ACC112 (cell line): ENCODE results near the gene DAD1.

Experiments
- H2AFZ ChIP-seq: fragments of 200-600 bp; sonication (generic); one replicate; pipeline ENCODE4 v1.6.0; 2017; ENCODE audit warnings: antibody characterized with exemption, low read length; ENCODE audit not compliant: unreplicated experiment
- H3K27ac ChIP-seq: fragments of 200-600 bp; sonication (generic); 2 replicates; pipeline ENCODE4 v1.5.1; 2014; ENCODE audit warnings: low read depth, mild to moderate bottlenecking, antibody characterized with exemption, low read length, moderate library complexity
- H3K27me3 ChIP-seq: fragments of 200-600 bp; sonication (generic); 2 replicates; pipeline ENCODE4 v1.6.1; 2014; ENCODE audit warnings: mild to moderate bottlenecking, antibody characterized with exemption, low read length, moderate library complexity, mixed read lengths; ENCODE audit not compliant: insufficient read depth
- H3K36me3 ChIP-seq: fragments of 200-600 bp; sonication (generic); 2 replicates; pipeline ENCODE4 v1.6.1; 2016; ENCODE audit warnings: mild to moderate bottlenecking, antibody characterized with exemption, low read length, moderate library complexity, mixed read lengths; ENCODE audit not compliant: insufficient read depth
- H3K4me1 ChIP-seq: fragments of 200-600 bp; sonication (generic); one replicate; pipeline ENCODE4 v1.6.1; 2016; ENCODE audit warnings: low read length, mixed read lengths; ENCODE audit not compliant: insufficient read depth, unreplicated experiment, control insufficient read depth
- H3K4me3 ChIP-seq: fragments of 200-600 bp; sonication (generic); 2 replicates; pipeline ENCODE4 v1.5.1; 2014; ENCODE audit warnings: mild to moderate bottlenecking, low read depth, low read length
- H3K79me2 ChIP-seq: fragments of 200-600 bp; sonication (generic); one replicate; pipeline ENCODE4 v1.6.0; 2016; ENCODE audit warnings: low read length; ENCODE audit not compliant: control insufficient read depth, unreplicated experiment, insufficient read depth

The DAD1 gene

GRCh38 chr14:22530127-22530526 is 58.9 kb downstream of the DAD1 start:
- H3K36me3 ChIP-seq: no peaks in the 10 kb centered on the region
- H2AFZ ChIP-seq: no peak overlapping the region
- peaks cover 27% of the 10 kb centered on the region for H3K27me3 ChIP-seq
- peaks cover 11% of the 10 kb centered on the region for H3K4me1 ChIP-seq
- no peak overlapping the region for H3K4me3 ChIP-seq
- H3K27ac ChIP-seq: no peak overlapping the region
- H3K79me2 ChIP-seq: no peaks in the 10 kb centered on the region

DNA sequence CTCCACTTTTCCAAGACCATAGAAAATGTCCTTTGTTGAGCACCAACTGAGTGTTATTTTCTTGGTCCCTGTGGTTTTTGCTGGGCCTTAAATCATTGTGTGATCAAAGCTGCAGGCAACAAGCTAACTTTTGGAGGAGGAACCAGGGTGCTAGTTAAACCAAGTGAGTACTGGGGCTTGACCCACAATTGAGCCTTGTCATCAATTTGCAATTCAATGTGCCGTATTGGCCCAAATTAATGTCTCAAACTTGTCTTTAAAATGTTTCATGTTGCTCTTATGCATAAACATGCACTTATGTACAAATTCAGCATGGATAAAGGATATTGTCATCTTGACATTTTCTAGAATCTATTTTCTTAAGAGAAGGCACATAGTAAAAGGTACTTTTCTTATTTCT is 62.3 kb downstream of the DAD1 start:
- H3K79me2 ChIP-seq: no peaks in the 10 kb centered on the region
- no peak overlapping the region for H3K27ac ChIP-seq
- peaks cover 51% of the 10 kb centered on the region for H3K27me3 ChIP-seq
- no peak overlapping the region for H2AFZ ChIP-seq
- H3K4me3 ChIP-seq: no peak overlapping the region
- H3K4me1 ChIP-seq: no peaks in the 10 kb centered on the region
- no peaks in the 10 kb centered on the region for H3K36me3 ChIP-seq

DNA sequence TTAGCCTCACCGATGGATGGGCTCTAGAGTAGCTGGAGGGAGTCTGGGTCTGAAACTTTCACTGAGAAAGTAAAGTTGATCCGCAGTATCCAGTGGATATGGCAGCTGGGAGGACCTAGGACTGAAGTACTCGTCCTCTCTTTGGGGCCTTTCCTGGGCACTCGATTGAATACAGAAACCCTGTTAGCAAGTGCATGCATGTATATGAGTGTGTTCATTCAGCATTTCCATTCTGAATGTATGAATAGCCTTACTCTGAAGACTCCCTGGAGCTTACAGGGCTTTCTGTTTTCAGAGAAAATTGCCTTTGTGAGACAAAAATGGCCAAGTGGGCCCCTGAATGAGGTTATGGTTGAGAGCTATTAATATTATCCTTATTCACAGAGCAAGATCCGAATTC is 62.8 kb downstream of the DAD1 start:
- Histone ChIP-seq H3K27me3 (peaks cover 51% of the 10 kb centered on the region), H3K36me3 (no peaks in the 10 kb centered on the region), H2AFZ (no peak overlapping the region), H3K79me2 (no peaks in the 10 kb centered on the region), H3K4me1 (no peaks in the 10 kb centered on the region), H3K27ac (no peak overlapping the region), H3K4me3 (no peak overlapping the region)

DNA sequence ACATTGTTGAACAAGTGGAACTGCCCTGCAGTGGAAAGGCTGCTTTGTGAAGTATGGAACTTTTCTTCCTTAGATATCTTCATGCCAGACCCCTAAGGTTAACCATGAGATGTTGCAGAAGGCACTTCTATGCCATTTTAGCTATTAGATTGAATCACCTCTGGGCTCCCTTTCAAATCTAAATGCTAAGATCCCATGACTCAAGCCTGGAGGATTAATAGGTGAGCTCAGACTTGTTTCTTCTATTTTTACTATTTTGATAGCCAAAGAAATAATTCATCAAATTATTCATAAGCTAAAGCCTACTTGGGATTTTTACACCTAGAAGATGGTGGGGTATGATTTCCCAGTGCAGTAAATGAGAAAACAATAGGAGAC is 64.3 kb downstream of the DAD1 start:
- Histone ChIP-seq H3K4me3 (no peak overlapping the region), H3K4me1 (no peaks in the 10 kb centered on the region), H2AFZ (no peak overlapping the region), H3K27ac (no peak overlapping the region), H3K36me3 (no peaks in the 10 kb centered on the region), H3K79me2 (no peaks in the 10 kb centered on the region), H3K27me3 (peaks cover 63% of the 10 kb centered on the region)

- no peaks in the 10 kb centered on the region for H3K36me3 ChIP-seq
- no peak overlapping the region for H3K4me3 ChIP-seq
- H2AFZ ChIP-seq: no peak overlapping the region
- no peak overlapping the region for H3K27ac ChIP-seq
- peaks cover 66% of the 10 kb centered on the region for H3K27me3 ChIP-seq
- no peaks in the 10 kb centered on the region for H3K4me1 ChIP-seq
- no peaks in the 10 kb centered on the region for H3K79me2 ChIP-seq
Measured at GRCh38 chr14:22524115-22524783, 64.8 kb downstream of the DAD1 start.

DNA sequence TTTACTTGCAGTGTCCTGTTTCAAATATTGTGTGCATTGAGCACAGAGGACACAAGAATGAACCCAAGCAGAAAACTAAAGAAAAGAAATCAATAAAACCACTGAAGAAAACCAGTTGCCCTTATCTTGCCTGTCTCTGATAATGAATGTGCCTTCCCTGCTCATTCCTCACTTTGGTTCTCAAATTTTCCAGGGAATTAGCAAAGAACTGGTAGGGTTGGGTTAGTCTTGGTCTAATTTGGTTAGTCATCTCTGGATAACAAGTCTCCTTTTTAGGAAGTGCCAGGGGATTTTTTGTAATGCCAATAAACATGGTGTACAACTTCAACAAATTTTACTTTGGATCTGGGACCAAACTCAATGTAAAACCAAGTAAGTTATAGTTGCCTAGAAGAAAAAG is 65.7 kb downstream of the DAD1 start:
- no peak overlapping the region for H3K27ac ChIP-seq
- H3K79me2 ChIP-seq: no peaks in the 10 kb centered on the region
- no peak overlapping the region for H2AFZ ChIP-seq
- H3K36me3 ChIP-seq: no peaks in the 10 kb centered on the region
- H3K4me3 ChIP-seq: no peak overlapping the region
- no peaks in the 10 kb centered on the region for H3K4me1 ChIP-seq
- peaks cover 71% of the 10 kb centered on the region for H3K27me3 ChIP-seq

GRCh38 chr14:22522466-22522957 is 66.5 kb downstream of the DAD1 start:
- Histone ChIP-seq H3K4me1 (no peaks in the 10 kb centered on the region), H3K27me3 (peaks cover 78% of the 10 kb centered on the region), H3K79me2 (no peaks in the 10 kb centered on the region), H3K27ac (no peak overlapping the region), H2AFZ (no peak overlapping the region), H3K4me3 (no peak overlapping the region), H3K36me3 (no peaks in the 10 kb centered on the region)

- H2AFZ ChIP-seq: no peak overlapping the region
- no peak overlapping the region for H3K27ac ChIP-seq
- no peaks in the 10 kb centered on the region for H3K4me1 ChIP-seq
- H3K4me3 ChIP-seq: no peak overlapping the region
- H3K27me3 ChIP-seq: peaks cover 78% of the 10 kb centered on the region
- no peaks in the 10 kb centered on the region for H3K36me3 ChIP-seq
- no peaks in the 10 kb centered on the region for H3K79me2 ChIP-seq
Measured at GRCh38 chr14:22521449-22522239, 67.4 kb downstream of the DAD1 start.

DNA sequence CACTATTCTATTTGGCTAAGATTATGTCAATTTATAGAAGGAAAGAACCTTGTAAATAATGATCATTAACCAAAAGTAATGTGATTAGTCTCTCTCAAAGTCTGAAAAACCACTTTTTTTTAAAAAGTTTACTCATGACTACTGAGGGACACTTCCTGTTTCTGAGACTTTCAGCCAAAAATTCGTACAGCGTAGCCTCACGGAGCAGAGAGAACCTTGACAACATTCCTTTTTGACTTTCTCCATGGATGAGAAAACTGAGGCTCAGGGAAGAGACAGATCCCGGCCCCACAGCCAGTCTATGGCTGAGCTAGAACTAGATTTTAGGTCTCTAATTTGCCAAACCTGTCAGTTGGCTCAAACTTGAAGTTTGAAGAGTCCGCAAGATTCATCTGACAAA is 68.2 kb downstream of the DAD1 start:
- no peak overlapping the region for H3K4me3 ChIP-seq
- no peak overlapping the region for H2AFZ ChIP-seq
- H3K4me1 ChIP-seq: no peaks in the 10 kb centered on the region
- H3K27ac ChIP-seq: no peak overlapping the region
- H3K27me3 ChIP-seq: peaks cover 71% of the 10 kb centered on the region
- no peaks in the 10 kb centered on the region for H3K79me2 ChIP-seq
- H3K36me3 ChIP-seq: no peaks in the 10 kb centered on the region

DNA sequence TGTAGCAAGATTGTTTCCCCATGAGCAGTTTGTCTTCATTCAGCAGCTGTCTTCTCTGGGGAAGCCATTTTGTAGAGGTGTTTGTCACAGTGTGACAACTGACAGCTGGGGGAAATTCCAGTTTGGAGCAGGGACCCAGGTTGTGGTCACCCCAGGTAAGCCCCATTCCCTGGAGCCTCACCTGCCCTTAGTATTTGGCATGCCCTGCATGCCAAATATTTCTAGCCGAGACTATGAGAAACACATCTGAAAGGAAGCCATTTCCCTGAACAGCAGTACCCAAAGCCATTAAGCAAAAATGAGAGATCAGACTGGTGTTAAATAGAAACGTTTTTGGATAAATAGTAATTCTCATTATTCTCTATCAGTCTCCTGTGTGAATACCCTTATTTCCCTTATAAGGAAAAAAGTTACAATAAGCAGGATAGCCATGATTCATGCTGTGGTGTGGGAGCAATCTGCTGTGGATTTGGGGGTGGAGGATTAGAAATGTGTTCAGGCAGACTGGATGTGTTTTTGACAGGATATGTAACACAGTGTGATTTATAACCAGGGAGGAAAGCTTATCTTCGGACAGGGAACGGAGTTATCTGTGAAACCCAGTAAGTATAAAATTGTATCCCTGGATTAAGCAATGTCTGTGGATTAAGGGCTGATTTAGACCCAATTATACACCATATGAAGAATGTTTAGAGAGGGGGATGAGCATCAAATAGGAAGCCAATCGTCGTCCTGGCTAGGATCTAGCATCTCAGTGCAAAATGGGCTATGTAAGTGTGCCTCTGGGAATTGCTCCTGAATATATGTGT is 68.9 kb downstream of the DAD1 start:
- Histone ChIP-seq H3K36me3 (no peaks in the 10 kb centered on the region), H3K27me3 (peaks cover 71% of the 10 kb centered on the region), H3K27ac (no peak overlapping the region), H3K4me3 (no peak overlapping the region), H3K79me2 (no peaks in the 10 kb centered on the region), H2AFZ (no peak overlapping the region), H3K4me1 (no peaks in the 10 kb centered on the region)
